HT1080 (cell line): ENCODE results near the gene CORIN. TPM values are rescaled to one million over a fixed set of nuclear protein-coding genes. Genes with fewer than 3 reads are reported as not detected.
A peak's percentile ranks its signal among the peaks of the same experiment; 100 is the strongest.

Experiments
- DNase-seq: peaks from one replicate; pipeline ENCODE4 v3.0.0-alpha.2; 2015; ENCODE audit warnings: low read depth
- total RNA-seq: library from RNA; depleted of rRNA; stranded (reverse); fragments of >200 nt; shearing (Covaris generic); gene quantifications from 2 replicates; pipeline ENCODE4 v1.2.3, GENCODE V29; 2014

CORIN gene
- total RNA-seq, 1 experiment from 2014 or later, result 0.51 TPM

DNA sequence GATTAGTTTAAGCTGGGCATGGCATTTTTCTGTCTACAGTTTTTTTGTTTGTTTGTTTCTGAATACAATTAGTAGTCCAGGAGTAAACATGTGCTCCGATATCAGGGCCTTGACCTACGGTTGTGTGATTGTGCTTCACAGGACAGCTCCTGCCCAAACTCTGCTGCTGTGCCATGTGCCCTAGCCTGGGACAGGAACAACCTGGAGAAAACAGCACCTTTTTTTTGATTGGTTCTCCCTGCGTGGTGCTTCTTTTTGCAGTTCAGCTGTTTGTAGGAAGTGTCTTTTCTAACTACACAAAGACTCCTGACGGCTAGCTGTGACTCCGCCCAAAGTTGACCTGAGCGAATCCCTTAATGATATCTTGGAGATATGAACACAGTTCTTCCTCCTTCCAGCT, 194.0 kb downstream of the CORIN start:
- DNase-seq, result no peak

DNA sequence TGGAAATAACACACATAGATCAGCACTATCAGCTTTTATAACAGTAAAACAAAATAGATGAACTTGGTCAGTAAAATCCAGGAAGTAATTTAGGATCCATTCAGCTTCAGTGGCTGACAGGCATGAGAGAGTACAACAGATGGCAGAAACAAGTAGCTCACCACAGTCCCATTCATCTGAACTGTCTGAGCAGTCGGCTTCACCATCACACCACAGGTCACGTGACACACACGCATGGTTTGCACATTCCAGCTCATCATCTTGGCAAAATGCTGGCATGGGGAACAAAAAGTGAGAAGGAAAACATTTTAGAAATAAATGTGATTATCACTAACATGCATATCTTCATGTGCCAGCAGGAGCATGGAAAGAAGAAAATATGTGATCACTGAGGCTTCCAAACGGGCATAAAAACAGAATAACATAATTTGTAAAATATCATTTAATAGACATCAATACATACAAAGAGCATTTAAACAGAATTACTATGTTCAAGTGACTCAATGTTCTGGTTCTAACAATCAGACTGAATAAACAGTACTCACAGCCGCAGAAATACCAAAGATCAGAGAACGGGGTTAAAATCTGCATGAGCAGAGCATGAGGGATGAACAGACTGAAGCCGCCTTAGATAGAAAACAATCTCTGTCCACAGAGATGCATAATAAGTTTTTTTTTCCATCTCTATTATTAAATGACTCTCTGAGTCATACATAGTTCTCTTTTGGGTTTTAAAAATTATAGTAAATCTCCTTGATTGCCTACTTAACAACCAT, 194.7 kb downstream of the CORIN start:
- DNase-seq, result no peak

DNA sequence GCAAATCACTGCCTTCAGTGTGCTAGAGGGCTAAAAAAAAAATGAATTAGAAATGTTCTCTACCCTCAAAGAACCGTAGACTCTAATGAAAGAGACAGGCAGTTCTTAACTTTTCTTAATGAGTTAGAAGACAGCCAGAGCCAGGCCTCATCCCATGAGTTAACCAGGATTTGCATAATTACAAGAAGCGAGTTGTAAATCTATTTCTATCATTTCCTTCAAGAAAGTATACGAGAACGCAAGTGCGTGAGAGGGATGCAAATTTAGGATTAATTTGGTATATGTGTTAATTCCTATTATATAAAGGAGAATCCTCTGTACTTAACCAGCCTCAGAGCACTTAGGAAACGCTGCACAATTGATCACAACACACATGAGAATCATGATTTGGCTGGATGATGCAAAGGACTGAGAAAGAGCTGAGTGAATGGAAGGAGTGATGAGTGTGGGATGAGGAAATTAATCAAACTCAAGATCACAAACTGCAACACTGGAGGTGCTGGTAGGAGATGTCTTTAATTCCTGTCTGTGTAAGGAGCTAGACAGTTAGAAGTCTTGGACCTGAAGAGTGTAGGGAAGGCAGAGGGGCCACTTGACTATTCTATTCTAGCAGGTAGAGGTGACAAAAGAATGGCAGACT, 195.6 kb downstream of the CORIN start:
- no peak for DNase-seq

DNA sequence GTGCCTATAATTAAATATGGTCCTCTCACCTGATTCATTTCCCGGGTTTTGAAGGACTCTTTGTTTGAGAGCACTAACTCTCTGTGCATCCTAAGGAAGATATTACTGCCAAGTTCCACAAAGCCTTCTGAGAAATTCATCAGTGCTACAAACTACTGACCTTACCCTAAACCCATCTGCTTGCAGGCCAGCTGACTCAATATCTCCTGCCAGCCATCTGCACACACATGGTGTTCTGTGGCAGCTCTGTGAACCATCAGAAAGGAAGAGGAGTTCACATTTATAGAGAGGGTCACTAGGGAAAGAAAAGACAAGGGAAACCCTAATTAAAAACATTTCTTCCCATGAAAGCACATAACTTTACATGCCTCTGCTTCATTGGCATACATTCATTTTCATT, 196.1 kb downstream of the CORIN start:
- DNase-seq, result no peak

DNA sequence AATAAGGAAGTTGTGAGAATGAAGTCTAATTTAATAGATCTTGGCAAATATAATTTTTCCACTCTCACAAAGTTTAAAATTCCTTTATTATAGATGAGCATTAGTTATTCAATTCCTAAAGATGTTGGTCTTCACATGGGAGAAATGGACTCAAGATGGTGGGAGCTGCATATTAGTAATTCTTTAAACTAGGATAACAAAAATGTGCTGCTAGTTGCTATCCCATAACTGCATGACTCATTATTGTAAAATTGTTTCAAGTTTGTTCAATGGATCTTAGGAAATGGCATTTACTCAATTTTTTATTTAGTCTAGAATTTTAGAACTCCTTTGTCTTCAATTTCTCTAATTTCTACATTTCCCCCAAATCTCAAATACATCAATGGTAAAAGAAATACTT, 197.0 kb downstream of the CORIN start:
- DNase-seq, result no peak

DNA sequence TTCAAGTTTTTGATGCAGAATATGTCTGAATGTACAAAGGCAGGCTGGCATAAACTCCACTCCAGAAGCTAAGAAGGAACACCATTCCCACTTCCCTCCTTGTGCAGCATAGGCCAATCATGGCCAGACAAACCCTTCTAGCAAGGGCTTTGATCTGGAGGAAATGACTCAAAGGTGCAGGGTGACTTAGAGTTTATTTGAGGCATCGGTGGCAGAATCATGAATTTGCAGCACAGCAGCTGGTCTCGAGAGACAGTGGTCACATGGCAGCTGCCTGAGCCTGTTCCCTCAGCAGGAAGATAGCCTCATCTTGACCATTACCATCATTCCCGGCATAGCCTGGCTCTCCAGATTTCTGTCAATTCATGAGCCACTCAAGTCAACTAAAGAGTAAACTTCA, 198.3 kb downstream of the CORIN start:
- peak; percentile 79 for DNase-seq

DNA sequence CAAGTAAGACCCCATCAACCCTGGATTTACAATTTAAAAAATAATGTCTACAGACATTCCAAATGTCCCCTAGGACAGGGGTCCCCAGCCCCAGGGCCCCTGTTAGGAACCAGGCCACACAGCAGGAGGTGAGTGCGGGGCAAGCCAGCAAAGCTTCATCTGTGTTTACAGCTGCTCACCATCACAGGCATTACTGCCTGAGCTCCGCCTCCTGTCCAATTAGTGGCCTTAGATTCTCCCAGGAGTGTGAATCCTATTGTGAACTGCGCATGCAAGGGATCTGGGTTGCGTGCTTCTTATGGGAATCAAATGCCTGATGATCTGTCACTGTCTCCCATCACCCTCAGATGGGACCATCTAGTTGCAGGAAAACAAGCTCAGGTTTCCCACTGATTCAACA, 206.7 kb downstream of the CORIN start:
- no peak for DNase-seq

DNA sequence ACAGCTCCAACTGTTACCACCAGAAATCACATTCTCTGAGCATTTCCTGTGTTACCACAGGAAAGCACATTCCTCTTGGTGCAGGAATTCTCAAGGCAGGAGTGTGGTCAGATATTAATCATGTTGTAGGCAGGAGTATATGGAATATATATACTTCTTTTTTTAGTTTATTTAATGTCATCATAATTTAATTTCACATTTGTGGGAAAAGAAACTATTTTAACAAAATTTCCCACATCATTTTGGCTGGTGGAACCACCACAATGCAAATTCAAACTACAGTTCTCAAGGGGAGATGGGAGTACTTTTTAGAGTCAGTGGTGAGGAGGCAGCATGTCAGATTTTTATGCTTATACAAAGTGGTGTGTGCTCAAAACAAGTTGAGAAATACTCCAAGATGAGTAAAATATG, 213.8 kb downstream of the CORIN start:
- peak; percentile 66 for DNase-seq

DNA sequence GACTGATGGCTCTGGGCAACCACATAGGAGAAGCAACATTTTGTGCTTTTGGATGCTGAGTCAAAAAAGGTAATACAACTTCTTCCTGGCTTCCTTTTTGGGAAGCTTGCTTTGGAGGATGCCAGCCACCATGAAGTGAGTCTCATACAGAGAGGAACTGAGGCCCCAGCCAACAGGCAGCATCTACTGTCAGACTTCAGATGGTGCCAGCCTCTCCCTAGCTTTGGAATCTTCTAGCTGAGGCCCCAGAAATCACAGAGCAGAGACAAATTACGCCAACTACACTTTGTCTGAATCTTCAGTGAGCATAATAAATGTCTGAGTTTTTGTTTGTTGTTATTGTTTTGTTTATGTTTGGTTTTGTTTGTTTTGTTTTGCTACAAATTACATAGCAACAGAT, 216.7 kb downstream of the CORIN start:
- no peak for DNase-seq

DNA sequence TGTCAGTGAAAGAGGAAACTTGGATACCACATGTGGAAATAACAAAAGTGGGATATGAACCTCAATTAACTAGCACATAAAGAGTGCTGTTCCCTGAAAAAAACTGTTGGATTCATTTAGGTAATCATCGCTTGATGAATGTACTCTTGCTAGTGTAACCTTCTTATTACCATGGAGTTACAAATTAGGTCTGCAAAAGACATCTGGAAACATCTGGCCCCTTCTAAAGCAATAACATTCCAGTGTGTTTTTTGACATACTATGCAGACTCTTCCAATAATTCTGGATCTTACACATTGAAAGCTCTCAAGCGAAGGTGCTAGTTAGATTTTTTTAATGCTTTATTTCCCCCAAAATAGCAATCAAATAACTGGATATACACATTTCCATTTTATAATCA, 218.2 kb downstream of the CORIN start:
- no peak for DNase-seq

DNA sequence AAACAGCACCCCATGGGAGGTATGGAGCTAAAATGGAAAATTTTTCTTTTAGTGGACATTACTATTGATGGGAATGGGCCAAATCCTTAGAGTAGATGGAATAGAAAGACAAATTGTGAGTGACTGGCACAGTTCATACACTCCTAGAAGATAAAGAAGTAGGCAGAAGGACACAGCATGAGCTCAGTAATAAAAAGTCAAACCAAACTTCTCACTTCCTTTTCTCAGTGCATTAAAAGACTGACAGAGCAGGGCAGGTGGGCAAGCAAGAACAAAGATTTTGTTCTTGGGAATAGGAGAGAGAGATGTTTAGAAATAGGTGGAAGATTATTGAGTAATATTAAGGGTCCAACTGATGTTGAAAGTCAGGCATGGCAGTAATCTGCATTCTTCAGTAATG, 220.3 kb downstream of the CORIN start:
- DNase-seq, result no peak

DNA sequence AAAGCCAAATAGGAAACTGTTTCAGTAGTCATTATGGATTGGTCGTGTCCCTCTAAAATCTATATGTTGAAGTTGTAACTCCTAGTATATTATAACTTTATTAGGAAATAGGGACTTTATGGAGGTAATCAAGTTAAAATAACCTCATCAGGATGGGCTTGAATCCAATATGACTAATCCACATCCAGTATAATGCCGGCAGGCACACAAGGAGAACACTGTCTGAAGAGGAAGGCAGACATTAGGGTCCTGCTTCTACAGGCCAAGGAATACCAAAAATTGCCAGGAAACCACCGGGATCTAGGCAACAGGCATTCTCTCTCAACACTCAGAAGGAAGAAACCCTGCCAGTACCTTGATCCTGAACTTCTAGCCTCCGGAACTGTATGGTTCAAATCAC, 222.5 kb downstream of the CORIN start:
- peak; percentile 48 for DNase-seq

DNA sequence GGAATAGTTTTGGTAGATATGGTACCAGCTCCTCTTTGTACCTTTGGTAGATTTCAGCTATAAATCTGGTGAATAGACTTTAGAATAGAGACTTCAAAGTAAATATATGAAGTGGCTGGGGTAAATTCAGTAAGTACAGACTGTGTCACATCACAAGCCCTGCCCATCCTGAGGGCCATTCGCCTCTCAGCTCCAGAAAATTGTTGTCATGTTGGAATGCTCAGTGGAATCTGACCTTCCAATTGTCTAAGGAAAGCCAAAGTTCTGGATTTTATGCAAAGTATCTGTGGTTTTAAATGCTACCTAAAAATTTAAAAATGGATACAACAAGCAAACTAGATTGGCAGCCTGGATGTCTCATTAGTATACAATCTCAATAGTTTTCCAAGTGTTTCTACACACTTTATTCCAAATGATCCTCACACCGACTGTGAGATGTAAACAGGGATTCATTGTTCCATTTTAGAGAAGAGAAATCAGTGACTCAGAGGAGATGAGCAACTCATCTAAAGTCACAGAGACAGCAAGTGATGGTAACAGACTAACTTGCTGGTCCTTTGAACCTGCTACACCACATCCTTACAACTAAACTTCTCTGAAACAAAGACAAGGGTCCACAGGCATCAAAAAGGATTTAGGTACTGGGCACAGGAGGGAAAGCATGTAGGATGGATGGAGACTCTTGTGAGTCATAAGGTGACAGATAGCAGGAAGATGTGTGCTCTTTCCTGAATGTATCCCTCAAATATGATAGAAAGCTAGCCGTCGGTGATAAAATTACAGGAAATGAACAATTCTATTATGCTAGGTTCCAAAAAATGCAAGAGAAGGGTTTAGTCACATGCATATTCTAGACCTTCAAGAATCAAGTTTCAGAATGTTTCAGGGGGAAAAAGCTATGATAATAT, 225.5 kb downstream of the CORIN start:
- peak; percentile 90 for DNase-seq

DNA sequence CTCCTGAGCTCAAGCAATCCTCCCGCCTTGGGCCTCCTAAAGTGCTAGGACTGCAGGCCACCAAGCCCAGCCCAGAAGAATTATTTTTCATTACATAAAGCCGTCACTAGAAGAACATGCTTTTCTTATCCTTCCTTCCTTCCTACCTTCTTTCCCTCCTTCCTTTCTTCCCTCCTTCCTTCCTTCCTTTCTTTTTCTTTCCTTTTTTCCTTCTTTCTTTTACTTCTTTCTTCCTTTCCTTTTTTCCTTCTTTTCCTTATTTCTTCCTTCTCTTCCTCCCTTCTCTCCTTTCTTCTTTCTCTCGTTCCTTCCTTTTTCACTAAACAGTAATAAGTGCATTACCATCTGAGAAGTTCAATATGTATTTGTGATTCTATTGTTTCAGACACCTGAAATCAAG, 231.4 kb downstream of the CORIN start:
- no peak for DNase-seq

DNA sequence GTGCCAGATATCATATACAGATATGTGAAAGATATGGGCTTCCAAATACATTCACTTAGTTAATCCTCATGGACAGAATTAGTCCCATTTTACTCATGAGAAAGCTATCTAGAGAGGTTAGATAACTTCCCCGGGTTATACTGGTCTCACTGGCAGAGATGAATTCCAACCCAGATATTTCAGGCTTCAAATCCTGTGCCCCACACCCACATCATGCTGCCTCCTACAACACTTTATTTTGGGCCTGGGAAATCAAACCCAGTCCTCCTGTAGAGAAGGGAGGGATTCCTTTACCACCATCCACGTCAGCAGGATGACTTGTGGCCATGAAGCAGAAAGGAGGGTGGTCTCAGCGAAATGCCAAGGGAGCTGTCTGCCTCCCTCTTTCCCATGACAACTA, 239.0 kb downstream of the CORIN start:
- no peak for DNase-seq

DNA sequence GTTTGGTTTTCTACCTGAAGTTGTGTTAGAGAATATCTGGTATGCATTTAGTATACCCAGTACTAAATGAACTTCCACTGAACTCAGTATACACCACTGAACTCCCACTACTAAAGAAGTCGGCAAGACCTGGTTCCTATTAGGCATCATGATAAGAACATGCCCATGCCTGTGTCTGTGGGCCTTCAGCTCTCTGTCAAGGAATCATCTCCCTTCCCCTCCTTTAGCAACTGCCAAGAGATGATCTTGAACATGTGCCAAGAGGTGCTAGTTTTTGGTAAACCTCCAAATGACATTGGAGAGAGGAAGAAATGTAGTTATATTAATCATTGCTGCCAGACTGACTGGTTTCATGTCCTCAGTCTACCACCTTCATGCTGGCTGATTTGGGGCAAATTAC, 239.5 kb downstream of the CORIN start:
- no peak for DNase-seq

DNA sequence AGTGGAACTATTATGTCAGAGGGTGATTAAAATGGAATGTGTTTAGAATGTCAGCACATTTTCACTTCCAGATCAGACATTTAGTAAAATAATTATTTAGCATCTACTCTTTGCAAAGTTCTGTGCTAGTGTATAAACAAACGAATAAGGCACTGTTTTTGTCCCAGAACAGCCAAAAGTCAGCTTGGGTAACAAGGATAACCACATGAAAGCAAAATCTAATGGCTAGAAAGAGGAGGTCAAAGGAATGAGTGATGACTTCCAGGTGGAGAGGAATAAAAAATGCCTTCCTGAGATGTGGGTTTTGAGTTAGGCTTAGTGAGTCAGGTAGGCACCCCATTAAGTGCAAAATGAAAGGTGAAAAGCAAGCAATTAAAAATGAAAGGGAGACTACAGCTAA, 240.2 kb downstream of the CORIN start:
- DNase-seq, result no peak

DNA sequence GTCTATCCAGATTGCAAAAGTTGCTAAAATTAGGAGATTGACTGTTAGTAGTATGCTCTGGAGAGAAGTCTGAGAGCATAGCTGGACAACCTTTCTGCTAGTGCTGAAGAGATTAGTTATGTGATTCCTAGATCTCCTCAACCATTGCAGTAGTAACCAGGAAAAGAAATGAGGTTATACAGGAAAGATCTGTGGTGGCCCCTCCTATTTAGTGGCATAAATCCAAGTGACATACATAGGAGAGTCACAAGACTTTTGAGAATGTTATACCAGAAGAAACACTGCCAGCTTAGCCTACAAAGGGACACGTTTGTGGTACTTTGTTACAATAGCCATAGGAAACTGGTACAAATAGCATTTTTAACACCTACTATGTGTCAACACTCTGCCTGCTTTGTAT, 247.5 kb downstream of the CORIN start:
- DNase-seq, result no peak

DNA sequence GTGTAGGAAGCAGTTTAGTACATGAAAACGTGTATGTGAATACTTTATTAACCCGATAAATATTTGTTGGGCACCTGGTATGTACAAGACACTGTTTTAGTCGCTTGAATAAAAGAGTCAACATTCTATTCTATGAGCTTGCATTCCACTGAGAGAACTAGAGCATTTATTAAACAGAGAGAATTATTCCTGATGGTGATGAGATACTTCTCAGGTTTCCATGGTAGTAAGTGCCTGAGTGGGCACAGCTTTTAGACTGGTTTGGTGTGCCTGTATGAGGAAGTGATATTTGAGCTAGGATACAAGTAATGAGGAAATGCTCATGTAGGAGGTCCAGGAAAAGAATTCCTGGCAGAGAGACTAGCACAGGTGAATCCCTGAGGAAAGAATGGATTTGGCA, 258.6 kb downstream of the CORIN start:
- DNase-seq, result no peak

DNA sequence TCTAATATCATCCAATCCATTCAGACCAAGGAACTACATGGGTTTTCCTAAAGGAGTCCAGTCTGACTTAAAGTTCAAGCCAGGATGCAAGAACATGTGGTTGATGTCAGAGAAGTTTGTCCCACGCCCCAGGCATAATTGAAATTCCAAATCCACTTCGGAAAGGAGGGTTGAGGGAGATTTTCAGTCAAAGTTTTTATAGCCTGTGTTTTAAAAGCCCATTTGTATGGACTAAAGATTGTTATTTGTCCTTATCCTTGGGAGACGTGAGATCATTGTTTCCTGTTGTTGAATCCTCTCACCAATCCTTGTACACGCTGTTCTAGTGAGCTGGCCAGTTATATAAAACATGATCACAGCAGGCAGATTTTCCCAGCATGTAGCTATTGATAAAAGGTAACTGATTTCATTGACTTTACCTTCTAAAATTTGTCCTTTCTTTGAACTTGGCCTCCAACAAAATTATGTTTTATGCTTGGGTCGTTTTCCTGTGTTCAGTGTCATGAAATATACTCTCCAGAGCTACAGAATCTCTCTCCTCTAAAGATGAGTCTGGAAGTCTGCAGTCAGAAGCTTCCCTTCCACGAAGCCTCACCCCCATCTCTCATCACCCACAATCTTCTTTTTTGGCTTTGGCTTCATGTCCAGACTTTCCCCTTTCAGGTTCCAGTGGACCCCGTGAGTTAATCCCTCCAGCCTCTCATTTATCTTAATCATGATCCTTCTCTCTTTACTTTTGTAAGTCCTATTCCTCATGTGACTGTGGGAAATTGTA, 259.9 kb downstream of the CORIN start:
- no peak for DNase-seq

DNA sequence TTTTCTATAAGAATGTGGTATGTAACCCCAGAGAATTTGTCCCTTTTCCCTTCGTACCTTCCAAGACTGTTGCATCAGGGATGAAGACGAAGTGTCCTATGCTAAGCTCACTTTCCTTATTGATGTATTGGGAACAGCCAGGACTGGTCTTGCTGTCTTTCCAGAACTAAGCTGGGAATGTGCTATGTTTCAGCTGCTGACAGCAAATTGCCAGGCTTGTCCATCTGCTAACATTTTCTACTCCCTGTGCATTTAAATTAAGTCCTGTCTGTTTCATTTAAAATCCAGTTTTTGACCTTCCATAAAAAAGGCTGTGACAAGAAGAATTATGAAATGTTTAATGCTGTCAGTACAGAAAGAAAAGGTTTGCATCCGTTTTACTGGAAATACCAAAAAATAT, 264.9 kb downstream of the CORIN start:
- DNase-seq, result no peak
